ENCODE measurements around the gene SYCP2.
"Not testable (repeated sequence)": the region's sequence is repeated elsewhere in the genome, so short reads cannot be mapped to it uniquely, and the experiment has no call there.

SYCP2 gene

GRCh38 chr20:59903621-59904020 lies 29.8 kb downstream of the SYCP2 start:
- DNase-seq, result no peak

GRCh38 chr20:59902470-59902869 lies 31.0 kb downstream of the SYCP2 start:
- no peak for DNase-seq

GRCh38 chr20:59895908-59896307 lies 37.5 kb downstream of the SYCP2 start:
- no peak for DNase-seq

- no peak for DNase-seq
These were observed 41.9 kb downstream of the SYCP2 start for GRCh38 chr20:59891581-59891980.

GRCh38 chr20:59890035-59890434 lies 43.4 kb downstream of the SYCP2 start:
- not testable (repeated sequence) for DNase-seq

- DNase-seq, result no peak
These were observed 45.4 kb downstream of the SYCP2 start for GRCh38 chr20:59888050-59888449.

GRCh38 chr20:59884494-59884893 lies 48.9 kb downstream of the SYCP2 start:
- no peak for DNase-seq

- no peak for DNase-seq
These were observed 53.2 kb downstream of the SYCP2 start for GRCh38 chr20:59880198-59880597.

GRCh38 chr20:59873409-59873808 lies 60.0 kb downstream of the SYCP2 start:
- DNase-seq, result no peak

GRCh38 chr20:59871096-59871495 lies 62.3 kb downstream of the SYCP2 start:
- no peak for DNase-seq

- no peak for DNase-seq
These were observed 67.1 kb downstream of the SYCP2 start for GRCh38 chr20:59866338-59866737.

GRCh38 chr20:59864726-59865125 lies 68.7 kb downstream of the SYCP2 start:
- no peak for DNase-seq

- no peak for DNase-seq
These were observed 70.4 kb downstream of the SYCP2 start for GRCh38 chr20:59863058-59863457.

- no peak for DNase-seq
These were observed 72.0 kb downstream of the SYCP2 start for GRCh38 chr20:59861401-59861800.

- no peak for DNase-seq
These were observed 75.0 kb downstream of the SYCP2 start for GRCh38 chr20:59858425-59858824.

GRCh38 chr20:59857966-59858365 lies 75.5 kb downstream of the SYCP2 start:
- DNase-seq, result no peak

- DNase-seq, result not testable (repeated sequence)
These were observed 76.5 kb downstream of the SYCP2 start for GRCh38 chr20:59856941-59857340.

GRCh38 chr20:59856526-59856925 lies 76.9 kb downstream of the SYCP2 start:
- not testable (repeated sequence) for DNase-seq

GRCh38 chr20:59850018-59850641 lies 83.3 kb downstream of the SYCP2 start:
- DNase-seq, result no peak

- DNase-seq, result no peak
These were observed 85.3 kb downstream of the SYCP2 start for GRCh38 chr20:59848182-59848581.

- no peak for DNase-seq
These were observed 88.0 kb downstream of the SYCP2 start for GRCh38 chr20:59845472-59845871.

- no peak for DNase-seq
These were observed 94.0 kb downstream of the SYCP2 start for GRCh38 chr20:59839400-59839799.

GRCh38 chr20:59837623-59838394 lies 95.6 kb downstream of the SYCP2 start:
- no peak for DNase-seq

GRCh38 chr20:59836767-59837166 lies 96.7 kb downstream of the SYCP2 start:
- no peak for DNase-seq

Data from cortex of kidney (tissue), 1 donor.